SK-N-SH (cell line): ENCODE data around the gene TM7SF2. TPM values are rescaled to one million over a fixed set of nuclear protein-coding genes. Genes with fewer than 3 reads are reported as not detected.

Experiments
- CTCF ChIA-PET: fragments of 300-600, 350-600 bp; formaldehyde crosslinking; extraction: SDS; loops from one replicate; lab custom pipeline; 2021; lab: Yijun Ruan, JAX
- POLR2A ChIA-PET: fragments of 350-600 bp; sonication (Branson Sonifier 250); formaldehyde crosslinking; extraction: SDS; loops from one replicate; lab custom pipeline; 2020; ENCODE audit warnings: antibody characterized with exemption, inconsistent platforms; lab: Yijun Ruan, JAX
- DNase-seq: peaks from one replicate; pipeline ENCODE4 v3.0.0; 2012
- H2AFZ ChIP-seq: fragments of 200-600 bp; sonication (generic); 2 replicates; pipeline ENCODE4 v1.8.1; 2016; ENCODE audit warnings: antibody characterized with exemption, mild to moderate bottlenecking, low read depth
- H3F3A ChIP-seq: fragments of 200-600 bp; sonication (generic); replicated peaks from 2 replicates; pipeline ENCODE3; 2016; ENCODE audit warnings: antibody characterized with exemption, mild to moderate bottlenecking; ENCODE audit not compliant: insufficient read depth
- H3K27ac ChIP-seq, 2 experiments: fragments of 200-500 bp in 1 of 2; fragments of 200-600 bp in 1 of 2; sonication (Bioruptor generic) in 1 of 2; sonication (generic), shearing (Covaris generic) in 1 of 2; 2 replicates each; pipeline versions ENCODE4 v1.5.1 to v1.6.1; 2014 to 2016; ENCODE audit warnings: low read depth in 2 of 2, inconsistent platforms in 1 of 2, low read length in 1 of 2, mild to moderate bottlenecking in 1 of 2, mixed read lengths in 1 of 2
- H3K27me3 ChIP-seq: fragments of 200-600 bp; sonication (generic), shearing (Covaris generic); 2 replicates; pipeline ENCODE4 v1.6.1; 2016; ENCODE audit warnings: mixed run types; ENCODE audit not compliant: insufficient read depth
- H3K36me3 ChIP-seq, 2 experiments: fragments of 200-500 bp in 1 of 2; fragments of 200-600 bp in 1 of 2; sonication (Bioruptor generic) in 1 of 2; sonication (generic) in 1 of 2; replicated peaks in 1 of 2; 2 replicates each; pipeline versions ENCODE3 to v1.5.1; 2014 to 2016; ENCODE audit warnings: low read length in 1 of 2, mild to moderate bottlenecking in 1 of 2; ENCODE audit not compliant: insufficient read depth in 2 of 2, control insufficient read depth in 1 of 2
- H3K4me1 ChIP-seq, 2 experiments: fragments of 200-500 bp in 1 of 2; fragments of 200-600 bp in 1 of 2; sonication (Bioruptor generic) in 1 of 2; sonication (generic), shearing (Covaris generic) in 1 of 2; 2 replicates each; pipeline versions ENCODE4 v1.5.1 to v1.6.1; 2014 to 2016; ENCODE audit warnings: low read depth in 1 of 2, low read length in 1 of 2, mixed run types in 1 of 2; ENCODE audit not compliant: insufficient read depth in 2 of 2, control insufficient read depth in 1 of 2
- H3K4me2 ChIP-seq: fragments of 200-600 bp; sonication (generic), shearing (Covaris generic); 2 replicates; pipeline ENCODE4 v1.6.1; 2017; ENCODE audit warnings: mixed run types
- H3K4me3 ChIP-seq, 2 experiments: fragments of 200-500 bp in 1 of 2; fragments of 200-600 bp in 1 of 2; sonication (Bioruptor generic) in 1 of 2; sonication (generic), shearing (Covaris generic) in 1 of 2; 2 replicates each; pipeline versions ENCODE4 v1.5.1 to v1.8.1; 2014 to 2016; ENCODE audit warnings: low read depth in 2 of 2, inconsistent platforms in 1 of 2, low read length in 1 of 2, mild to moderate bottlenecking in 1 of 2, mixed read lengths in 1 of 2, moderate library complexity in 1 of 2
- H3K79me2 ChIP-seq: fragments of 200-600 bp; sonication (generic); 2 replicates; pipeline ENCODE4 v1.8.1; 2017; ENCODE audit warnings: mild to moderate bottlenecking; ENCODE audit not compliant: insufficient read depth
- H3K9ac ChIP-seq: fragments of 200-600 bp; sonication (generic); 2 replicates; pipeline ENCODE4 v1.6.1; 2017; ENCODE audit warnings: mixed run types
- H3K9me2 ChIP-seq: fragments of 200-600 bp; sonication (generic); 2 replicates; pipeline ENCODE4 v1.6.1; 2017; ENCODE audit warnings: mixed run types
- H3K9me3 ChIP-seq: fragments of 200-600 bp; sonication (generic); 2 replicates; pipeline ENCODE4 v1.6.1; 2017; ENCODE audit warnings: mixed run types, mild to moderate bottlenecking, moderate library complexity
- H4K20me1 ChIP-seq: fragments of 200-600 bp; sonication (generic); 2 replicates; pipeline ENCODE4 v1.6.1; 2017; ENCODE audit warnings: mild to moderate bottlenecking, mixed run types; ENCODE audit not compliant: insufficient read depth
- MEF2A ChIP-seq: IDR thresholded peaks from 2 replicates; pipeline ENCODE4 v1.4.0; 2012; ENCODE audit warnings: low read depth, borderline replicate concordance
- MXI1 ChIP-seq: IDR thresholded peaks from 2 replicates; pipeline ENCODE4 v1.6.1; 2012; ENCODE audit warnings: mild to moderate bottlenecking, low read depth, low read length, improper control_type of control experiment
- RAD21 ChIP-seq: IDR thresholded peaks from 2 replicates; pipeline ENCODE4 v1.6.1; 2012; ENCODE audit warnings: mild to moderate bottlenecking, low read length
- RFX5 ChIP-seq: IDR thresholded peaks from 2 replicates; pipeline ENCODE4 v1.6.1; 2012; ENCODE audit warnings: mild to moderate bottlenecking, improper control_type of control experiment, low read length
- RXRA ChIP-seq: IDR thresholded peaks from 2 replicates; pipeline ENCODE4 v1.4.0; 2012; ENCODE audit warnings: low read depth, mild to moderate bottlenecking, borderline replicate concordance
- SIN3A ChIP-seq: IDR thresholded peaks from 2 replicates; pipeline ENCODE4 v1.6.1; 2012; ENCODE audit warnings: low read depth, mild to moderate bottlenecking, low read length, moderate library complexity, borderline replicate concordance
- SMC3 ChIP-seq: IDR thresholded peaks from 2 replicates; pipeline ENCODE4 v1.6.1; 2012; ENCODE audit warnings: low read depth, low read length, improper control_type of control experiment
- TAF1 ChIP-seq: IDR thresholded peaks from 2 replicates; pipeline ENCODE4 v1.6.1; 2012; ENCODE audit warnings: low read depth, mild to moderate bottlenecking, low read length, moderate library complexity, borderline replicate concordance
- YY1 ChIP-seq: IDR thresholded peaks from 2 replicates; pipeline ENCODE4 v1.4.0; 2012; ENCODE audit warnings: low read depth, mild to moderate bottlenecking
- WGBS: methylation state at CpG from one replicate; pipeline ENCODE4 v1.1.6; 2017; ENCODE audit warnings: low lambda C conversion rate; 5-methylcytosine and 5-hydroxymethylcytosine counted together
- polyA plus RNA-seq, 3 experiments: library from polyadenylated mRNA; depleted of rRNA; stranded (reverse); fragments of >200 nt; gene quantifications; 2 replicates each; pipeline ENCODE4 v1.2.3, GENCODE V29; 2012
- small RNA-seq, 7 experiments: library from RNA; depleted of rRNA; stranded (forward); fragments of <200 nt; gene quantifications; one replicate each; pipeline ENCODE3, GENCODE V24; 2012
- TF ChIP-seq, protein P1 (sequence below): IDR thresholded peaks from 2 replicates; pipeline ENCODE4 v1.6.1; 2012; ENCODE audit warnings: mild to moderate bottlenecking, low read depth, low read length, moderate library complexity
- TF ChIP-seq, protein P2 (sequence below): IDR thresholded peaks from 2 replicates; pipeline ENCODE4; 2012

TM7SF2 gene
- polyA plus RNA-seq, 1 of the 3 experiments (the other 2 are of a cell fraction): 87.8 TPM

DNA sequence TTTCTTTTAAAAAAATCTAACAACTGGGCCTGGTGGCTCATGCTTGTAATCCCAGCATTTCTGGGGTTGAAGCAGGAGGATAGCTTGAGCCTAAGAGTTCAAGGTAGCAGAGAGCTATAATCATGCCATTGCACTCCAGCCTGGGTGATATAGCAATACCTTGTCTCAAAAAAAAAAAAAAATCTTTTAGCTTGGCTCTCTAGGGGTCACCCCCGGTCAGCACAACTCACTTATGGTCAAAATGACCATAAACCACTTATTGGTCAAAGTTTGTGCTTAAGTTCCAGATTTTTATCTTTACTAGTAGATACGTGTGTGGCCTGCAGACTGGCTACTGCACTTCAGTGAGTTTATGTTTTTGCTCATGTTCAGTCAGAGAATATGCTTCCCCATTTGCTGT is 52.0 kb downstream of the TM7SF2 start:
- H3K79me2 ChIP-seq: no peaks in the 10 kb centered on the region
- CTCF ChIA-PET: interaction anchor here (1.0 to 1.7 kb wide), 3 partner anchors 18 to 61 kb away, joined by 3 to 6 read pairs (median 3); partner anchors contain the start of gene CAPN1
- no peaks in the 10 kb centered on the region for H3F3A ChIP-seq
- H2AFZ ChIP-seq: no peak overlapping the region
- no peaks in the 10 kb centered on the region for H3K9me3 ChIP-seq
- H3K4me2 ChIP-seq: no peak overlapping the region
- no peaks in the 10 kb centered on the region for H3K36me3 ChIP-seq
- no peaks in the 10 kb centered on the region for H3K4me1 ChIP-seq
- no peaks in the 10 kb centered on the region for H4K20me1 ChIP-seq
- no peaks in the 10 kb centered on the region for H3K27me3 ChIP-seq
- DNase-seq: no peak
- TF ChIP-seq, protein P1, sequence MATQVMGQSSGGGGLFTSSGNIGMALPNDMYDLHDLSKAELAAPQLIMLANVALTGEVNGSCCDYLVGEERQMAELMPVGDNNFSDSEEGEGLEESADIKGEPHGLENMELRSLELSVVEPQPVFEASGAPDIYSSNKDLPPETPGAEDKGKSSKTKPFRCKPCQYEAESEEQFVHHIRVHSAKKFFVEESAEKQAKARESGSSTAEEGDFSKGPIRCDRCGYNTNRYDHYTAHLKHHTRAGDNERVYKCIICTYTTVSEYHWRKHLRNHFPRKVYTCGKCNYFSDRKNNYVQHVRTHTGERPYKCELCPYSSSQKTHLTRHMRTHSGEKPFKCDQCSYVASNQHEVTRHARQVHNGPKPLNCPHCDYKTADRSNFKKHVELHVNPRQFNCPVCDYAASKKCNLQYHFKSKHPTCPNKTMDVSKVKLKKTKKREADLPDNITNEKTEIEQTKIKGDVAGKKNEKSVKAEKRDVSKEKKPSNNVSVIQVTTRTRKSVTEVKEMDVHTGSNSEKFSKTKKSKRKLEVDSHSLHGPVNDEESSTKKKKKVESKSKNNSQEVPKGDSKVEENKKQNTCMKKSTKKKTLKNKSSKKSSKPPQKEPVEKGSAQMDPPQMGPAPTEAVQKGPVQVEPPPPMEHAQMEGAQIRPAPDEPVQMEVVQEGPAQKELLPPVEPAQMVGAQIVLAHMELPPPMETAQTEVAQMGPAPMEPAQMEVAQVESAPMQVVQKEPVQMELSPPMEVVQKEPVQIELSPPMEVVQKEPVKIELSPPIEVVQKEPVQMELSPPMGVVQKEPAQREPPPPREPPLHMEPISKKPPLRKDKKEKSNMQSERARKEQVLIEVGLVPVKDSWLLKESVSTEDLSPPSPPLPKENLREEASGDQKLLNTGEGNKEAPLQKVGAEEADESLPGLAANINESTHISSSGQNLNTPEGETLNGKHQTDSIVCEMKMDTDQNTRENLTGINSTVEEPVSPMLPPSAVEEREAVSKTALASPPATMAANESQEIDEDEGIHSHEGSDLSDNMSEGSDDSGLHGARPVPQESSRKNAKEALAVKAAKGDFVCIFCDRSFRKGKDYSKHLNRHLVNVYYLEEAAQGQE: no peak
- no peak for TF ChIP-seq RFX5
- TF ChIP-seq MXI1: no peak
- TF ChIP-seq RAD21: no peak
- TF ChIP-seq MEF2A: no peak
- no peak for TF ChIP-seq RXRA
- no peak for TF ChIP-seq TAF1
- TF ChIP-seq, protein P2, sequence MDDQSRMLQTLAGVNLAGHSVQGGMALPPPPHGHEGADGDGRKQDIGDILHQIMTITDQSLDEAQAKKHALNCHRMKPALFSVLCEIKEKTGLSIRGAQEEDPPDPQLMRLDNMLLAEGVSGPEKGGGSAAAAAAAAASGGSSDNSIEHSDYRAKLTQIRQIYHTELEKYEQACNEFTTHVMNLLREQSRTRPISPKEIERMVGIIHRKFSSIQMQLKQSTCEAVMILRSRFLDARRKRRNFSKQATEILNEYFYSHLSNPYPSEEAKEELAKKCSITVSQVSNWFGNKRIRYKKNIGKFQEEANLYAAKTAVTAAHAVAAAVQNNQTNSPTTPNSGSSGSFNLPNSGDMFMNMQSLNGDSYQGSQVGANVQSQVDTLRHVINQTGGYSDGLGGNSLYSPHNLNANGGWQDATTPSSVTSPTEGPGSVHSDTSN: no peak
- no peak for TF ChIP-seq SIN3A
- no peak for TF ChIP-seq YY1
- no peak for TF ChIP-seq SMC3
- TF ChIP-seq, all 33 proteins: peak for 0
- 85% methylated on average over 2 of the region's 2 CpGs for WGBS
- POLR2A ChIA-PET: no interaction called here
- H3K4me3 ChIP-seq: no peak overlapping the region
- no peak overlapping the region for H3K9ac ChIP-seq
- H3K27ac ChIP-seq: no peak overlapping the region
- H3K9me2 ChIP-seq: no peaks in the 10 kb centered on the region

Small RNAs within 50 kb of the gene (small RNA-seq; reads per million reads assigned to genes)
- gene HIGD1AP10: 0 reads per million in 7 experiments
- 0 reads per million in 7 experiments for gene PDCL2P2
- gene RNU2-23P: 0 to 37.4 (median 2.6) reads per million in 7 experiments

Other genes starting within 250 kb of the TM7SF2 start
- gene EHD1, start 233.3 kb upstream of the TM7SF2 start, polyA plus RNA-seq (2012; rRNA removed): 57.6 and 93.3 TPM in 2 replicates
- gene ATG2A, start 194.7 kb upstream of the TM7SF2 start, polyA plus RNA-seq (2012; rRNA removed): 6.2 and 7.1 TPM in 2 replicates
- gene PPP2R5B, start 187.2 kb upstream of the TM7SF2 start, polyA plus RNA-seq (2012; rRNA removed): 15.1 and 16.7 TPM in 2 replicates
- not detected in 2 replicates for gene GPHA2, start 176.0 kb upstream of the TM7SF2 start, polyA plus RNA-seq (2012; rRNA removed)
- not detected in 2 replicates for gene MAJIN, start 139.8 kb upstream of the TM7SF2 start, polyA plus RNA-seq (2012; rRNA removed)
- 0.20 and 0.28 TPM in 2 replicates for gene BATF2, start 114.9 kb upstream of the TM7SF2 start, polyA plus RNA-seq (2012; rRNA removed)
- 252 and 278 TPM in 2 replicates for gene ARL2, start 97.7 kb upstream of the TM7SF2 start, polyA plus RNA-seq (2012; rRNA removed)
- 9.0 and 17.2 TPM in 2 replicates for gene SNX15, start 84.4 kb upstream of the TM7SF2 start, polyA plus RNA-seq (2012; rRNA removed)
- 13.1 and 22.5 TPM in 2 replicates for gene SAC3D1, start 70.7 kb upstream of the TM7SF2 start, polyA plus RNA-seq (2012; rRNA removed)
- gene NAALADL1, start 53.3 kb upstream of the TM7SF2 start, polyA plus RNA-seq (2012; rRNA removed): not detected in 2 replicates
- 13.1 and 16.3 TPM in 2 replicates for gene CDCA5, start 27.8 kb upstream of the TM7SF2 start, polyA plus RNA-seq (2012; rRNA removed)
- gene ZFPL1, start 27.6 kb upstream of the TM7SF2 start, polyA plus RNA-seq (2012; rRNA removed): 55.7 and 75.9 TPM in 2 replicates
- 59.1 and 59.9 TPM in 2 replicates for gene VPS51, start 15.7 kb upstream of the TM7SF2 start, polyA plus RNA-seq (2012; rRNA removed)
- gene ZNHIT2, start 5.8 kb downstream of the TM7SF2 start, polyA plus RNA-seq (2012; rRNA removed): 5.6 and 5.9 TPM in 2 replicates
- 912 and 1,210 TPM in 2 replicates for gene FAU, start 10.3 kb downstream of the TM7SF2 start, polyA plus RNA-seq (2012; rRNA removed)
- gene MRPL49, start 10.4 kb downstream of the TM7SF2 start, polyA plus RNA-seq (2012; rRNA removed): 56.7 and 89.7 TPM in 2 replicates
- gene SYVN1, start 22.6 kb downstream of the TM7SF2 start, polyA plus RNA-seq (2012; rRNA removed): 14.9 and 31.9 TPM in 2 replicates
- gene SPDYC, start 58.4 kb downstream of the TM7SF2 start, polyA plus RNA-seq (2012; rRNA removed): not detected in 2 replicates
- gene CAPN1, start 70.1 kb downstream of the TM7SF2 start, polyA plus RNA-seq (2012; rRNA removed): 78.6 and 92.2 TPM in 2 replicates
- gene POLA2, start 150.1 kb downstream of the TM7SF2 start, polyA plus RNA-seq (2012; rRNA removed): 18.4 and 19.4 TPM in 2 replicates
- gene CDC42EP2, start 203.0 kb downstream of the TM7SF2 start, polyA plus RNA-seq (2012; rRNA removed): 5.1 and 8.1 TPM in 2 replicates
- 29.6 and 44.9 TPM in 2 replicates for gene DPF2, start 222.0 kb downstream of the TM7SF2 start, polyA plus RNA-seq (2012; rRNA removed)
- 0.34 and 0.41 TPM in 2 replicates for gene TIGD3, start 242.9 kb downstream of the TM7SF2 start, polyA plus RNA-seq (2012; rRNA removed)